A549 treated with dexamethasone at 1 μM for 4 hours (cell line): ENCODE data around the gene PCLAF. TPM values are rescaled to one million over a fixed set of nuclear protein-coding genes. Genes with fewer than 3 reads are reported as not detected.

ENCODE experiments used
- total RNA-seq: library from RNA; stranded (reverse); fragments of 200-300 nt; extraction: Qiagen RNA extraction; gene quantifications from 5 replicates; pipeline ENCODE4 v1.2.3, GENCODE V29; 2022

The PCLAF gene
- total RNA-seq: 106 to 264 TPM (median 118 TPM) in 5 replicates

GRCh38 chr15:64381000-64381751 is at the start of gene PCLAF:
Gene PCLAF, minus strand, starts transcription at chr15:64381441. Its CDS starts 70 bp downstream, at chr15:64381371.

DNA sequence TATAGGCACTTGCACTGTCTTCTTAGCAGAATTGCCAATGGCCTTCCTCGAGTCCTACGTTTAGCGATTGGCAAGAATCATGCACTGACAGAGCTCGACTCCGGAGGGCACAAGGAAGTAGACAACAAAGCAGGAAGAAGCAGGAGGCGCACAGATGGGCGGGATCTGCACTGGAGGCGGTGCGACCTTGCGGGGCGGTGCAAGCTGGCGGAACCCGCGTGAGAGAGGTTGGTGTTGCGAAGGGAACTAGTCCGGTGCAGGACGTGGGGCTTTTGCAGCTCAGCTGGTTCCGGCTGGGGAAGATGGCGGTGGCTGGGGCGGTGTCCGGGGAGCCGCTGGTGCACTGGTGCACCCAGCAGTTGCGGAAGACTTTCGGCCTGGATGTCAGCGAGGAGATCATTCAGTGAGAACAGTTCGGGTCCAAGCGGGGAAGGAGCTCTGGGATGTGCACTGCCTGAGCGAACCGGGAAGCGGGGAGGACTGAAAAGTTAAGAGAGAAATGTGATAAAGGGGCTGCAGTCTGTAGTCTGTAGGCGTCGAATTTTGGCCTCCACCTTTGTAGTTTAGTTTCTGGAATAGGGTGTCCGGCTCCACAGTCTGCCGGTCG is 6.4 kb upstream of the PCLAF start, which contains the start of gene TRIP4:
TSS of gene TRIP4 (plus strand) at position 275 of the 607 bp plus-strand sequence. CDS start at position 303, 28 bp downstream.

DNA sequence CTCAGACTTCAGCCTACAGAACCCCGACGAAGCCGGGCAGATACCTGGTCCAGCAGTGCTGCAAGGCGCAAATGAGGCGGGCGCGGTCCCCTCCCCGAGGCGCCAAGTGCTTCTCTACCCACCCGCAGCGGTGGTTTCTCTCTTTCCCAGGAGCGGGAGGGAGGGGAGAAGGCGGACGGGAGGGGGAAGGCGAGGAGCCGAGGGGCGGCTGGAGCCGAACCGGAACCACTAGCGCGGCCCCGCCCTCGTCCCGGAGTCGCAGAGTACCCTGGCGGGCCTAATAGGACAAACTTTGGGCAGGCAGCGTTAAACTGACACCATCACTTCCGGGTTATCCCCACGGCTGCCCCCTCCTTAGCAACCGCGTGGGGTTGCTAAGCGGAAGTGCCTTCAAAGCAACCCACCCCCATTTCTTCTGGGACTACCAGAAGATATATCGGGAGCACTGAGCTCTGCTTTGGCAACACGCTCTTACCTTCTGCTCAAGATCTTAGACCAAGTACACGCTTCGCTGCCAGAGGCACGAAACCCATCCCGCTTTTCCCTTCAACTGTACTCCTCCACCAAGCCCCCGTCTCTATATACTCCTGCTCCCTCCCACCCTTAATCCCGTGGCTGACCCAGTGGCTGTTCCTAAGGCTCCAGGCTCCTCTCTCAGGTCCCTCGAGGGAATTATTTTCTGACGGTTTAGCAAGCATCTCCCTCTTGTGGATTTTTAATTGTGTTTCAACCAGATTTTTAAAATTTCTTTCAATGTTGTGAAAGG is 25.1 kb downstream of the PCLAF start, which contains the start of gene CSNK1G1:
TSS of gene CSNK1G1 (minus strand) at position 230 of the 766 bp plus-strand sequence. CDS start 55,674 bp downstream, outside the sequence.

Other genes with a start within 250 kb of the PCLAF start
- gene SNX22, start 229.7 kb downstream of the PCLAF start, total RNA-seq: 0.50 to 1.3 TPM (median 0.74 TPM) in 5 replicates
- gene PPIB, start 218.4 kb downstream of the PCLAF start, total RNA-seq: 762 to 818 TPM (median 790 TPM) in 5 replicates
- gene CSNK1G1, start 25.3 kb downstream of the PCLAF start, total RNA-seq: 15.1 to 22.4 TPM (median 19.8 TPM) in 5 replicates
- gene TRIP4, start 6.4 kb upstream of the PCLAF start, total RNA-seq: 24.5 to 35.4 TPM (median 26.1 TPM) in 5 replicates
- gene ZNF609, start 79.1 kb upstream of the PCLAF start, total RNA-seq: 16.8 to 28.3 TPM (median 25.9 TPM) in 5 replicates